ENCODE data around the gene PAFAH1B2. TPM values are rescaled to one million over a fixed set of nuclear protein-coding genes. Genes with fewer than 3 reads are reported as not detected.
A peak's percentile ranks its signal among the peaks of the same experiment; 100 is the strongest.
"Not testable (repeated sequence)": the region's sequence is repeated elsewhere in the genome, so short reads cannot be mapped to it uniquely, and the experiment has no call there.

The PAFAH1B2 gene
- total and polyA plus RNA-seq, 2 of the 8 experiments (the other 6 are each of a cell fraction or from before 2014, with no cell fraction given), result 38.2 to 161 TPM

GRCh38 chr11:117208710-117209109 is 64.6 kb downstream of the PAFAH1B2 start:
- H3K27ac ChIP-seq (ENCODE audit: low read depth, low read length); H2BK15ac ChIP-seq (ENCODE audit: low read length); H3K9me3 ChIP-seq (ENCODE audit: insufficient read depth in 2 of 2, low read depth in 1 of 2, low read length in 1 of 2); H3K9ac ChIP-seq (replicated peaks in 1 of 4; ENCODE audit: extremely low read depth in 1 of 4, low read depth in 3 of 4, low read length in 3 of 4); H3K23ac ChIP-seq (ENCODE audit: insufficient read length); H2BK20ac ChIP-seq (ENCODE audit: low read length); H3K18ac ChIP-seq (ENCODE audit: extremely low read depth, low read length); H3K4me1 ChIP-seq (replicated peaks in 1 of 4; ENCODE audit: control insufficient read depth in 3 of 4, insufficient read depth in 4 of 4, low read length in 3 of 4); H4K91ac ChIP-seq (replicated peaks; ENCODE audit: insufficient read length, low read length); H2AFZ ChIP-seq (ENCODE audit: low read length); H3K36me3 ChIP-seq (ENCODE audit: control insufficient read depth in 2 of 4, insufficient read depth in 4 of 4, low read length in 3 of 4); H3K4ac ChIP-seq (replicated peaks; ENCODE audit: insufficient read length, low read depth, low read length); H3K4me3 ChIP-seq (ENCODE audit: extremely low read depth in 1 of 4, insufficient read depth in 2 of 4, low read depth in 3 of 4, low read length in 4 of 4); H3K14ac ChIP-seq (ENCODE audit: insufficient read length); FAIRE-seq; H2AK5ac ChIP-seq (ENCODE audit: low read depth, low read length); H2BK5ac ChIP-seq (ENCODE audit: low read depth, low read length); H4K5ac ChIP-seq (ENCODE audit: insufficient read length, low read depth, low read length); H2BK12ac ChIP-seq (ENCODE audit: low read depth, low read length); H3K27me3 ChIP-seq (replicated peaks in 1 of 4; ENCODE audit: control insufficient read depth in 3 of 4, extremely low read depth in 1 of 4, insufficient read depth in 3 of 4, low read length in 3 of 4); H3K79me2 ChIP-seq (ENCODE audit: control insufficient read depth in 1 of 2, insufficient read depth in 2 of 2, low read length in 2 of 2); H2BK120ac ChIP-seq (replicated peaks; ENCODE audit: low read depth, low read length); H4K20me1 ChIP-seq (replicated peaks in 1 of 2; ENCODE audit: control insufficient read depth in 1 of 2, insufficient read depth in 2 of 2, low read length in 2 of 2); H3K4me2 ChIP-seq (ENCODE audit: insufficient read depth in 1 of 2, low read depth in 2 of 2, low read length in 2 of 2); H4K8ac ChIP-seq (ENCODE audit: extremely low read depth, insufficient read depth, low read length); H3K23me2 ChIP-seq (ENCODE audit: low read depth, low read length); H3K56ac ChIP-seq (replicated peaks; ENCODE audit: insufficient read length, low read depth, low read length); H3K79me1 ChIP-seq (ENCODE audit: low read depth, low read length): not testable (repeated sequence)
- TF ChIP-seq RAD21 (IDR thresholded peaks at IDR 0.05 in 1 of 2, conservative IDR thresholded peaks at IDR 0.05 in 1 of 2; ENCODE audit: low read depth in 2 of 2, low read length in 2 of 2) (peak in 1 of 2 experiments; percentile 17; a peak in 1 of 4 replicates), POLR2AphosphoS5 (IDR thresholded peaks at IDR 0.05; ENCODE audit: low read depth, low read length) (peak; percentile 31; the same call in 1 of the 2 replicates), CTCF (IDR thresholded peaks at IDR 0.05; ENCODE audit: control extremely low read depth in 1 of 3, insufficient read depth in 1 of 3, low read depth in 1 of 3, low read length in 3 of 3) (peak; percentile 27 to 57 (median 43); a peak in 3 of 4 replicates)
- peak in 1 of 2 experiments; percentile 91 for DNase-seq (ENCODE audit: low read depth in 1 of 2, low spot score in 2 of 2)
- ChIA-PET POLR2A (ENCODE audit: partially characterized antibody) (interaction anchor here (0.7 kb wide), 1 partner anchor 14 kb away, joined by 3 read pairs; no protein-coding TSS in a partner anchor), CTCF (ENCODE audit: partially characterized antibody) (interaction anchor here (0.6 to 0.7 kb wide), 4 partner anchors 14 to 98 kb away, joined by 3 to 13 read pairs (median 3); no protein-coding TSS in a partner anchor)
- WGBS, 2 experiments (ENCODE audit: extremely low coverage in 1 of 2, insufficient coverage in 1 of 2, insufficient read length in 1 of 2, insufficient replicate concordance in 2 of 2, low coverage in 1 of 2, low lambda C conversion rate in 2 of 2, missing lambda C conversion rate in 1 of 2), result 89% methylated on average over 9 of the region's 13 CpGs; no CpG with 5 or more reads in 1 of the 2 experiments

Data from H1 (cell line).